HepG2 (cell line): ENCODE results near the gene CDC42EP4. TPM values are rescaled to one million over a fixed set of nuclear protein-coding genes. Genes with fewer than 3 reads are reported as not detected.
A peak's percentile ranks its signal among the peaks of the same experiment; 100 is the strongest.

Experiments used
- BCL6 ChIP-seq: IDR thresholded peaks from 2 replicates; pipeline ENCODE4 v1.6.1; 2016; ENCODE audit warnings: missing genetic modification reagents, missing compliant biosample characterization
- CREBL2 ChIP-seq: sonication (generic); formaldehyde crosslinking; IDR thresholded peaks from 2 replicates; pipeline ENCODE4 v1.8.1; 2023; ENCODE audit warnings: missing genetic modification reagents, mild to moderate bottlenecking, borderline replicate concordance
- ERF ChIP-seq: IDR thresholded peaks from 2 replicates; pipeline ENCODE4 v1.6.1; 2018; ENCODE audit warnings: missing biosample characterization, missing genetic modification reagents
- NFE2L2 ChIP-seq: fragments of 150-350 bp; IDR thresholded peaks from 2 replicates; pipeline ENCODE4 v1.6.1; 2014; ENCODE audit warnings: low read length
- RAD21 ChIP-seq: fragments of 450-650 bp; formaldehyde crosslinking; IDR thresholded peaks from 2 replicates; pipeline ENCODE4 v1.5.0; 2020; ENCODE audit warnings: mild to moderate bottlenecking
- SRY ChIP-seq: sonication (generic); formaldehyde crosslinking; IDR thresholded peaks from 2 replicates; pipeline ENCODE4 v1.8.0; 2022; ENCODE audit warnings: mild to moderate bottlenecking, missing genetic modification reagents
- TERF1 ChIP-seq: sonication (generic); formaldehyde crosslinking; IDR thresholded peaks from 2 replicates; pipeline ENCODE4 v1.8.0; 2022; ENCODE audit warnings: mild to moderate bottlenecking, missing genetic modification reagents, moderate library complexity
- ZFP41 ChIP-seq: sonication (generic); formaldehyde crosslinking; IDR thresholded peaks from 2 replicates; pipeline ENCODE4 v1.4.0; 2020; ENCODE audit warnings: mild to moderate bottlenecking, missing genetic modification reagents, borderline replicate concordance
- ZFP62 ChIP-seq: sonication (generic); formaldehyde crosslinking; IDR thresholded peaks from 2 replicates; pipeline ENCODE4 v1.4.0; 2020; ENCODE audit warnings: missing genetic modification reagents
- ZFX ChIP-seq: sonication (generic); formaldehyde crosslinking; IDR thresholded peaks from 2 replicates; pipeline ENCODE4 v1.4.0; 2020; ENCODE audit warnings: mild to moderate bottlenecking, low read depth, missing genetic modification reagents, moderate library complexity
- ZNF556 ChIP-seq: sonication (generic); formaldehyde crosslinking; IDR thresholded peaks from 2 replicates; pipeline ENCODE4 v1.4.0; 2020; ENCODE audit warnings: mild to moderate bottlenecking, missing genetic modification reagents, borderline replicate concordance
- ZNF672 ChIP-seq: sonication (generic); formaldehyde crosslinking; IDR thresholded peaks from 2 replicates; pipeline ENCODE4 v1.8.1; 2022; ENCODE audit warnings: missing genetic modification reagents
- ZNF776 ChIP-seq: sonication (generic); formaldehyde crosslinking; IDR thresholded peaks from 2 replicates; pipeline ENCODE4 v1.4.0; 2020; ENCODE audit warnings: mild to moderate bottlenecking, missing genetic modification reagents
- ZNF790 ChIP-seq: sonication (generic); formaldehyde crosslinking; IDR thresholded peaks from 2 replicates; pipeline ENCODE4 v1.8.0; 2022; ENCODE audit warnings: missing genetic modification reagents, mild to moderate bottlenecking, borderline replicate concordance
- polyA plus RNA-seq, 8 experiments: library from polyadenylated mRNA; depleted of rRNA in 3 of 8; stranded (reverse) in 7 of 8; unstranded in 1 of 8; fragments of >200 nt; fragmentation: Illumina TruSeq in 4 of 8; extraction: Trizol in 4 of 8; gene quantifications; 2 replicates each; pipeline versions ENCODE4 v1.2.1 to v1.2.3, GENCODE V29; 2011 to 2016; ENCODE audit warnings: low read depth in 4 of 8, missing spikeins in 1 of 8, mixed read lengths in 1 of 8; ENCODE audit not compliant: insufficient read depth in 1 of 8
- total RNA-seq, 5 experiments: library from RNA; depleted of rRNA; stranded (reverse); fragments of >200 nt; fragmentation: Illumina TruSeq; extraction: Trizol; gene quantifications; 2 replicates each; pipeline ENCODE4 v1.2.3, GENCODE V29; 2016; ENCODE audit warnings: low read depth in 1 of 5
- TF ChIP-seq, protein P1 (sequence below): sonication (generic); formaldehyde crosslinking; IDR thresholded peaks from 2 replicates; pipeline ENCODE4 v1.5.1; 2020; ENCODE audit warnings: mild to moderate bottlenecking, missing genetic modification reagents, moderate library complexity
- TF ChIP-seq, protein P2 (sequence below): sonication (generic); formaldehyde crosslinking; IDR thresholded peaks from 2 replicates; pipeline ENCODE4 v1.4.0; 2020; ENCODE audit warnings: mild to moderate bottlenecking, missing genetic modification reagents
- TF ChIP-seq, protein P3 (sequence below): sonication (generic); formaldehyde crosslinking; IDR thresholded peaks from 2 replicates; pipeline ENCODE4 v1.4.0; 2020; ENCODE audit warnings: missing genetic modification reagents, borderline replicate concordance

CDC42EP4 gene
- total and polyA plus RNA-seq, 2 of the 13 experiments (the other 11 are each of a cell fraction or from before 2014, with no cell fraction given), result 19.0 to 54.0 TPM

DNA sequence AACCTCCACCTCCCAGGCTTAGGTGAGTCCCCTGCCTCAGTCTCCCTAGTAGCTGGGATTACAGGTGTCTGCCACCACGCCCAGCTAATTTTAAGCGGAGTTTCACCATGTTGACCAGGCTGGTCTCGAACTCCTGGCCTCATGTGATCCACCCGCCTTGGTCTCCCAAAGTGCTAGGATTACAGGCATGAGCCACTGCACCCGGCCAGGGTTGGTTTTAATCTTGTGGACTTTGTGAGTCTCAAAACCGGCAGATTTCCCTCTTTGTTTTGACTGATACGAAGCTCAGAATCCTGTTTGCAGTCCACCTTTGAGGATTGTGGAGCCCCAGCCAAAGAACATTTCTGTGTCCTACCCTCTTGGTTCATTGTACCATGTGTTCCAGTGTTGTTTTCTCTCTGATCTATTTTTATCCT, 33.7 kb downstream of the CDC42EP4 start (continued):
- TF ChIP-seq, protein P1, sequence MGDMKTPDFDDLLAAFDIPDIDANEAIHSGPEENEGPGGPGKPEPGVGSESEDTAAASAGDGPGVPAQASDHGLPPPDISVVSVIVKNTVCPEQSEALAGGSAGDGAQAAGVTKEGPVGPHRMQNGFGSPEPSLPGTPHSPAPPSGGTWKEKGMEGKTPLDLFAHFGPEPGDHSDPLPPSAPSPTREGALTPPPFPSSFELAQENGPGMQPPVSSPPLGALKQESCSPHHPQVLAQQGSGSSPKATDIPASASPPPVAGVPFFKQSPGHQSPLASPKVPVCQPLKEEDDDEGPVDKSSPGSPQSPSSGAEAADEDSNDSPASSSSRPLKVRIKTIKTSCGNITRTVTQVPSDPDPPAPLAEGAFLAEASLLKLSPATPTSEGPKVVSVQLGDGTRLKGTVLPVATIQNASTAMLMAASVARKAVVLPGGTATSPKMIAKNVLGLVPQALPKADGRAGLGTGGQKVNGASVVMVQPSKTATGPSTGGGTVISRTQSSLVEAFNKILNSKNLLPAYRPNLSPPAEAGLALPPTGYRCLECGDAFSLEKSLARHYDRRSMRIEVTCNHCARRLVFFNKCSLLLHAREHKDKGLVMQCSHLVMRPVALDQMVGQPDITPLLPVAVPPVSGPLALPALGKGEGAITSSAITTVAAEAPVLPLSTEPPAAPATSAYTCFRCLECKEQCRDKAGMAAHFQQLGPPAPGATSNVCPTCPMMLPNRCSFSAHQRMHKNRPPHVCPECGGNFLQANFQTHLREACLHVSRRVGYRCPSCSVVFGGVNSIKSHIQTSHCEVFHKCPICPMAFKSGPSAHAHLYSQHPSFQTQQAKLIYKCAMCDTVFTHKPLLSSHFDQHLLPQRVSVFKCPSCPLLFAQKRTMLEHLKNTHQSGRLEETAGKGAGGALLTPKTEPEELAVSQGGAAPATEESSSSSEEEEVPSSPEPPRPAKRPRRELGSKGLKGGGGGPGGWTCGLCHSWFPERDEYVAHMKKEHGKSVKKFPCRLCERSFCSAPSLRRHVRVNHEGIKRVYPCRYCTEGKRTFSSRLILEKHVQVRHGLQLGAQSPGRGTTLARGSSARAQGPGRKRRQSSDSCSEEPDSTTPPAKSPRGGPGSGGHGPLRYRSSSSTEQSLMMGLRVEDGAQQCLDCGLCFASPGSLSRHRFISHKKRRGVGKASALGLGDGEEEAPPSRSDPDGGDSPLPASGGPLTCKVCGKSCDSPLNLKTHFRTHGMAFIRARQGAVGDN, result peak; percentile 55
- TF ChIP-seq RAD21 (CRISPR knock-in tag) (0 out of 2 replicates have a peak, but pooled peaks have one; percentile 17), ERF (CRISPR knock-in tag) (no peak), NFE2L2 (no peak), TERF1 (CRISPR knock-in tag) (no peak), ZFP41 (no peak), ZNF672 (CRISPR knock-in tag) (no peak), SRY (no peak), ZNF556 (peak; percentile 77), ZFX (CRISPR knock-in tag) (no peak), ZNF776 (CRISPR knock-in tag) (no peak), CREBL2 (no peak), ZFP62 (CRISPR knock-in tag) (no peak), ZNF790 (CRISPR knock-in tag) (no peak), BCL6 (CRISPR knock-in tag) (peak; percentile 65)
- TF ChIP-seq, protein P2, sequence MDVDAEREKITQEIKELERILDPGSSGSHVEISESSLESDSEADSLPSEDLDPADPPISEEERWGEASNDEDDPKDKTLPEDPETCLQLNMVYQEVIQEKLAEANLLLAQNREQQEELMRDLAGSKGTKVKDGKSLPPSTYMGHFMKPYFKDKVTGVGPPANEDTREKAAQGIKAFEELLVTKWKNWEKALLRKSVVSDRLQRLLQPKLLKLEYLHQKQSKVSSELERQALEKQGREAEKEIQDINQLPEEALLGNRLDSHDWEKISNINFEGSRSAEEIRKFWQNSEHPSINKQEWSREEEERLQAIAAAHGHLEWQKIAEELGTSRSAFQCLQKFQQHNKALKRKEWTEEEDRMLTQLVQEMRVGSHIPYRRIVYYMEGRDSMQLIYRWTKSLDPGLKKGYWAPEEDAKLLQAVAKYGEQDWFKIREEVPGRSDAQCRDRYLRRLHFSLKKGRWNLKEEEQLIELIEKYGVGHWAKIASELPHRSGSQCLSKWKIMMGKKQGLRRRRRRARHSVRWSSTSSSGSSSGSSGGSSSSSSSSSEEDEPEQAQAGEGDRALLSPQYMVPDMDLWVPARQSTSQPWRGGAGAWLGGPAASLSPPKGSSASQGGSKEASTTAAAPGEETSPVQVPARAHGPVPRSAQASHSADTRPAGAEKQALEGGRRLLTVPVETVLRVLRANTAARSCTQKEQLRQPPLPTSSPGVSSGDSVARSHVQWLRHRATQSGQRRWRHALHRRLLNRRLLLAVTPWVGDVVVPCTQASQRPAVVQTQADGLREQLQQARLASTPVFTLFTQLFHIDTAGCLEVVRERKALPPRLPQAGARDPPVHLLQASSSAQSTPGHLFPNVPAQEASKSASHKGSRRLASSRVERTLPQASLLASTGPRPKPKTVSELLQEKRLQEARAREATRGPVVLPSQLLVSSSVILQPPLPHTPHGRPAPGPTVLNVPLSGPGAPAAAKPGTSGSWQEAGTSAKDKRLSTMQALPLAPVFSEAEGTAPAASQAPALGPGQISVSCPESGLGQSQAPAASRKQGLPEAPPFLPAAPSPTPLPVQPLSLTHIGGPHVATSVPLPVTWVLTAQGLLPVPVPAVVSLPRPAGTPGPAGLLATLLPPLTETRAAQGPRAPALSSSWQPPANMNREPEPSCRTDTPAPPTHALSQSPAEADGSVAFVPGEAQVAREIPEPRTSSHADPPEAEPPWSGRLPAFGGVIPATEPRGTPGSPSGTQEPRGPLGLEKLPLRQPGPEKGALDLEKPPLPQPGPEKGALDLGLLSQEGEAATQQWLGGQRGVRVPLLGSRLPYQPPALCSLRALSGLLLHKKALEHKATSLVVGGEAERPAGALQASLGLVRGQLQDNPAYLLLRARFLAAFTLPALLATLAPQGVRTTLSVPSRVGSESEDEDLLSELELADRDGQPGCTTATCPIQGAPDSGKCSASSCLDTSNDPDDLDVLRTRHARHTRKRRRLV (CRISPR knock-in tag), result no peak
- TF ChIP-seq, protein P3, sequence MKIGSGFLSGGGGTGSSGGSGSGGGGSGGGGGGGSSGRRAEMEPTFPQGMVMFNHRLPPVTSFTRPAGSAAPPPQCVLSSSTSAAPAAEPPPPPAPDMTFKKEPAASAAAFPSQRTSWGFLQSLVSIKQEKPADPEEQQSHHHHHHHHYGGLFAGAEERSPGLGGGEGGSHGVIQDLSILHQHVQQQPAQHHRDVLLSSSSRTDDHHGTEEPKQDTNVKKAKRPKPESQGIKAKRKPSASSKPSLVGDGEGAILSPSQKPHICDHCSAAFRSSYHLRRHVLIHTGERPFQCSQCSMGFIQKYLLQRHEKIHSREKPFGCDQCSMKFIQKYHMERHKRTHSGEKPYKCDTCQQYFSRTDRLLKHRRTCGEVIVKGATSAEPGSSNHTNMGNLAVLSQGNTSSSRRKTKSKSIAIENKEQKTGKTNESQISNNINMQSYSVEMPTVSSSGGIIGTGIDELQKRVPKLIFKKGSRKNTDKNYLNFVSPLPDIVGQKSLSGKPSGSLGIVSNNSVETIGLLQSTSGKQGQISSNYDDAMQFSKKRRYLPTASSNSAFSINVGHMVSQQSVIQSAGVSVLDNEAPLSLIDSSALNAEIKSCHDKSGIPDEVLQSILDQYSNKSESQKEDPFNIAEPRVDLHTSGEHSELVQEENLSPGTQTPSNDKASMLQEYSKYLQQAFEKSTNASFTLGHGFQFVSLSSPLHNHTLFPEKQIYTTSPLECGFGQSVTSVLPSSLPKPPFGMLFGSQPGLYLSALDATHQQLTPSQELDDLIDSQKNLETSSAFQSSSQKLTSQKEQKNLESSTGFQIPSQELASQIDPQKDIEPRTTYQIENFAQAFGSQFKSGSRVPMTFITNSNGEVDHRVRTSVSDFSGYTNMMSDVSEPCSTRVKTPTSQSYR, result no peak
